Measurements from ENCODE around the gene NUP188.

DNA sequence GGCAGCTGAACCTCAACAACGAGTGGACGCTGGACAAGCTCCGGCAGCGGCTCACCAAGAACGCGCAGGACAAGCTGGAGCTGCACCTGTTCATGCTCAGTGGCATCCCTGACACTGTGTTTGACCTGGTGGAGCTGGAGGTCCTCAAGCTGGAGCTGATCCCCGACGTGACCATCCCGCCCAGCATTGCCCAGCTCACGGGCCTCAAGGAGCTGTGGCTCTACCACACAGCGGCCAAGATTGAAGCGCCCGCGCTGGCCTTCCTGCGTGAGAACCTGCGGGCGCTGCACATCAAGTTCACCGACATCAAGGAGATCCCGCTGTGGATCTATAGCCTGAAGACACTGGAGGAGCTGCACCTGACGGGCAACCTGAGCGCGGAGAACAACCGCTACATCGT lies 39.1 kb upstream of the NUP188 start:
- TF ChIP-seq, protein P1, sequence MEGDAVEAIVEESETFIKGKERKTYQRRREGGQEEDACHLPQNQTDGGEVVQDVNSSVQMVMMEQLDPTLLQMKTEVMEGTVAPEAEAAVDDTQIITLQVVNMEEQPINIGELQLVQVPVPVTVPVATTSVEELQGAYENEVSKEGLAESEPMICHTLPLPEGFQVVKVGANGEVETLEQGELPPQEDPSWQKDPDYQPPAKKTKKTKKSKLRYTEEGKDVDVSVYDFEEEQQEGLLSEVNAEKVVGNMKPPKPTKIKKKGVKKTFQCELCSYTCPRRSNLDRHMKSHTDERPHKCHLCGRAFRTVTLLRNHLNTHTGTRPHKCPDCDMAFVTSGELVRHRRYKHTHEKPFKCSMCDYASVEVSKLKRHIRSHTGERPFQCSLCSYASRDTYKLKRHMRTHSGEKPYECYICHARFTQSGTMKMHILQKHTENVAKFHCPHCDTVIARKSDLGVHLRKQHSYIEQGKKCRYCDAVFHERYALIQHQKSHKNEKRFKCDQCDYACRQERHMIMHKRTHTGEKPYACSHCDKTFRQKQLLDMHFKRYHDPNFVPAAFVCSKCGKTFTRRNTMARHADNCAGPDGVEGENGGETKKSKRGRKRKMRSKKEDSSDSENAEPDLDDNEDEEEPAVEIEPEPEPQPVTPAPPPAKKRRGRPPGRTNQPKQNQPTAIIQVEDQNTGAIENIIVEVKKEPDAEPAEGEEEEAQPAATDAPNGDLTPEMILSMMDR (conservative IDR thresholded peaks at IDR 0.05; ENCODE audit: low read depth in 2 of 2) = no peak
- TF ChIP-seq, protein P2, sequence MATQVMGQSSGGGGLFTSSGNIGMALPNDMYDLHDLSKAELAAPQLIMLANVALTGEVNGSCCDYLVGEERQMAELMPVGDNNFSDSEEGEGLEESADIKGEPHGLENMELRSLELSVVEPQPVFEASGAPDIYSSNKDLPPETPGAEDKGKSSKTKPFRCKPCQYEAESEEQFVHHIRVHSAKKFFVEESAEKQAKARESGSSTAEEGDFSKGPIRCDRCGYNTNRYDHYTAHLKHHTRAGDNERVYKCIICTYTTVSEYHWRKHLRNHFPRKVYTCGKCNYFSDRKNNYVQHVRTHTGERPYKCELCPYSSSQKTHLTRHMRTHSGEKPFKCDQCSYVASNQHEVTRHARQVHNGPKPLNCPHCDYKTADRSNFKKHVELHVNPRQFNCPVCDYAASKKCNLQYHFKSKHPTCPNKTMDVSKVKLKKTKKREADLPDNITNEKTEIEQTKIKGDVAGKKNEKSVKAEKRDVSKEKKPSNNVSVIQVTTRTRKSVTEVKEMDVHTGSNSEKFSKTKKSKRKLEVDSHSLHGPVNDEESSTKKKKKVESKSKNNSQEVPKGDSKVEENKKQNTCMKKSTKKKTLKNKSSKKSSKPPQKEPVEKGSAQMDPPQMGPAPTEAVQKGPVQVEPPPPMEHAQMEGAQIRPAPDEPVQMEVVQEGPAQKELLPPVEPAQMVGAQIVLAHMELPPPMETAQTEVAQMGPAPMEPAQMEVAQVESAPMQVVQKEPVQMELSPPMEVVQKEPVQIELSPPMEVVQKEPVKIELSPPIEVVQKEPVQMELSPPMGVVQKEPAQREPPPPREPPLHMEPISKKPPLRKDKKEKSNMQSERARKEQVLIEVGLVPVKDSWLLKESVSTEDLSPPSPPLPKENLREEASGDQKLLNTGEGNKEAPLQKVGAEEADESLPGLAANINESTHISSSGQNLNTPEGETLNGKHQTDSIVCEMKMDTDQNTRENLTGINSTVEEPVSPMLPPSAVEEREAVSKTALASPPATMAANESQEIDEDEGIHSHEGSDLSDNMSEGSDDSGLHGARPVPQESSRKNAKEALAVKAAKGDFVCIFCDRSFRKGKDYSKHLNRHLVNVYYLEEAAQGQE (IDR thresholded peaks at IDR 0.05; ENCODE audit: unreplicated experiment) = no peak
- TF ChIP-seq POLR2AphosphoS5 (IDR thresholded peaks at IDR 0.05; ENCODE audit: low read depth) = no peak

All from GM23338 (cell line).